ENCODE results near the gene ABCC5. TPM values are rescaled to one million over a fixed set of nuclear protein-coding genes. Genes with fewer than 3 reads are reported as not detected.
"Not testable (repeated sequence)": the region's sequence is repeated elsewhere in the genome, so short reads cannot be mapped to it uniquely, and the experiment has no call there.

Gene ABCC5
- polyA plus RNA-seq, 4 donors: 9.2 to 64.6 (median 13.0) TPM

DNA sequence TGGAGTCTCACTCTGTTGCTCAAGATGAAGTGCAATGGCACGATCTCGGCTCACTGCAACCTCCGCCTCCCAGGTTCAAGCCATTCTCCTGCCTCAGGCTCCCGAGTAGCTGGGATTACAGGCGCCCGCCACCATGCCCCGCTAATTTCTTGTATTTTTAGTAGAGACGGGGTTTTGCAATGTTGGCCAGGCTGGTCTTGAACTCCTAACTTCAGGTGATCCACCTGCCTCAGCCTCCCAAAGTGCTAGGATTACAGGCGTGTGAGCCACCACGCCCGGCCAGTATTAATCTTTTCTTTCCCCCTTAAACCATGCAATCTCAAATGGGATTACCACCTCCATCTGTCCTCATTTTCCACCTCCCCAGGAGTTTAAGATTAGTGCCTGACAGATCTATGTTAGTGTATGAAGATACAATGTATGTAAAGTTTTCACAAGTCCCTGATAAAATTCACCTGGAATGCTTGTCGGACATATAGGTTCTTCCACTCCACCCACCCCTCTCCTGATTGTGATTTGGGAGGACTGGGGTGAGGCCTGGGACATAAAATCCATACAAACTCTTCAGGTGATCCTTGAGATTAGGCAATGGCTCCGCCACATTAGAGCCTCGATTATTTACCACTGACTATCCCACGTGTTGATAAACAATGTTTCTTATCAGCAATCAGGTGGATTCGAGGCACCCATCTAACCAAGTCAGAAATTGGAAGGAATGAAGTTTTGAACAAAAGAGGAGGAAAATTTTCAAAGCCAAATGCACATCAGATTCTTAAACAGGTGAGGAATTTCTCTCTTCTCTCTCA, 134.2 kb downstream of the ABCC5 start:
- Histone ChIP-seq H3K4me3 (ENCODE audit: low read depth in 1 of 3, low read length in 3 of 3) (peak overlapping the region; percentile 70 to 96 (median 86)), H3K36me3 (ENCODE audit: control insufficient read depth in 3 of 3, insufficient read depth in 2 of 3, low read depth in 1 of 3, low read length in 3 of 3) (peaks cover 0 to 7% (median 1%) of the 10 kb centered on the region in 3 donors), H3K4me1 (ENCODE audit: control insufficient read depth in 3 of 3, insufficient read depth in 2 of 3, low read depth in 1 of 3, low read length in 2 of 3) (peaks cover 3 to 6% (median 5%) of the 10 kb centered on the region in 3 donors), H3K27ac (ENCODE audit: low read depth in 1 of 3, low read length in 2 of 3) (no peak overlapping the region), H3K27me3 (ENCODE audit: control insufficient read depth in 3 of 3, insufficient read depth in 3 of 3, low read length in 3 of 3) (peaks cover 0 to 4% (median 0%) of the 10 kb centered on the region in 3 donors), H3K9me3 (ENCODE audit: control insufficient read depth in 2 of 2, insufficient read depth in 1 of 2, low read depth in 1 of 2, low read length in 1 of 2) (no peaks in the 10 kb centered on the region)
- no peak for FAIRE-seq
- WGBS, 3 donors: 49 to 57% (median 54%) methylated on average over 16 of the region's 16 CpGs
- peak in 1 of 2 donors; percentile 11 for DNase-seq

DNA sequence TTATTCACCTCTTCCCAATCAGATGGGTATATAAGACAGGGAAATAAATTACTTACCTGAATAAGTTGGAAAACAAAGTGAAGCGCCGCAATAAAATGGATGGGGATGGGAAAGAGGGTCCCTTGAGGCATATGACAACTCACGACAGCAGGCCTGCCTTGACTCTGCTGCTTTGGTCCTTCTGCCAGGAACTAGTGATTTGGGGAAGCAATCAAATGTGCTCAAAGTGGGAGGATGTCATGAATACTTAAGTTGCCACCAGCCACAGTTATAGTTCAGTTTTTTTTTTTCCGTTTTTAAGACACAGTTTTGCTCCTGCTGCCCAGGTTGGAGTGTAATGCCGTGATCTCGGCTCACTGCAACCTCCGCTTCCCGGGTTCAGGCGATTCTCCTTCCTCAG, 137.6 kb downstream of the ABCC5 start:
- peaks cover 0 to 20% (median 1%) of the 10 kb centered on the region in 3 donors for H3K36me3 ChIP-seq (ENCODE audit: control insufficient read depth in 3 of 3, insufficient read depth in 2 of 3, low read depth in 1 of 3, low read length in 3 of 3)
- DNase-seq: no peak
- peaks cover 3 to 6% (median 5%) of the 10 kb centered on the region in 3 donors for H3K4me1 ChIP-seq (ENCODE audit: control insufficient read depth in 3 of 3, insufficient read depth in 2 of 3, low read depth in 1 of 3, low read length in 2 of 3)
- H3K27me3 ChIP-seq (ENCODE audit: control insufficient read depth in 3 of 3, insufficient read depth in 3 of 3, low read length in 3 of 3): no peaks in the 10 kb centered on the region
- no peak for FAIRE-seq
- 90 to 97% (median 92%) methylated on average over 9 of the region's 9 CpGs for WGBS, 3 donors
- no peak overlapping the region for H3K27ac ChIP-seq (ENCODE audit: low read depth in 1 of 3, low read length in 2 of 3)
- no peaks in the 10 kb centered on the region for H3K9me3 ChIP-seq (ENCODE audit: control insufficient read depth in 2 of 2, insufficient read depth in 1 of 2, low read depth in 1 of 2, low read length in 1 of 2)
- no peak overlapping the region for H3K4me3 ChIP-seq (ENCODE audit: low read depth in 1 of 3, low read length in 3 of 3)

DNA sequence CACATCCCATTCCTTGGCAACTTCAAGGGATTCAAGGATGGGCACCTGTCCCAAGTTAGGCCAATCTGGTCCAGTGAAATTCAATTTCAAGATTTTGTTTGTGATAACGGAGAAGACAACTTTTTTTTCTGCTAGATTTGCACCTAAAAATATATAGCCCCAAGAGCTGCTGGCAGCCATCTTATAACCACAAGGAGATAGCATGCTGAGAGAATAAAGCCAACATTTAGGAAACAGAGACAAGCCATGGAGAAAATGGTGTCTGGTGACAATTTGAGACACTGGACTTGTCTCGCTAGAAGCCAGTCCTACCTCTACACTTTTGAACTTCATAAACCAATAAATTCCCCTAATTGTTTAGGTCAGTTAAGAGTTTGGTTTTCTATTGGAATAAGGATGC, 138.4 kb downstream of the ABCC5 start:
- FAIRE-seq (no peak), DNase-seq (no peak)
- no peaks in the 10 kb centered on the region for H3K9me3 ChIP-seq (ENCODE audit: control insufficient read depth in 2 of 2, insufficient read depth in 1 of 2, low read depth in 1 of 2, low read length in 1 of 2)
- WGBS, 3 donors: 93 to 96% (median 95%) methylated on average over 2 of the region's 2 CpGs
- H3K36me3 ChIP-seq (ENCODE audit: control insufficient read depth in 3 of 3, insufficient read depth in 2 of 3, low read depth in 1 of 3, low read length in 3 of 3): peaks cover 0 to 20% (median 1%) of the 10 kb centered on the region in 3 donors
- no peak overlapping the region for H3K27ac ChIP-seq (ENCODE audit: low read depth in 1 of 3, low read length in 2 of 3)
- H3K4me3 ChIP-seq (ENCODE audit: low read depth in 1 of 3, low read length in 3 of 3): no peak overlapping the region
- H3K4me1 ChIP-seq (ENCODE audit: control insufficient read depth in 3 of 3, insufficient read depth in 2 of 3, low read depth in 1 of 3, low read length in 2 of 3): peaks cover 3 to 11% (median 6%) of the 10 kb centered on the region in 3 donors
- no peaks in the 10 kb centered on the region for H3K27me3 ChIP-seq (ENCODE audit: control insufficient read depth in 3 of 3, insufficient read depth in 3 of 3, low read length in 3 of 3)

DNA sequence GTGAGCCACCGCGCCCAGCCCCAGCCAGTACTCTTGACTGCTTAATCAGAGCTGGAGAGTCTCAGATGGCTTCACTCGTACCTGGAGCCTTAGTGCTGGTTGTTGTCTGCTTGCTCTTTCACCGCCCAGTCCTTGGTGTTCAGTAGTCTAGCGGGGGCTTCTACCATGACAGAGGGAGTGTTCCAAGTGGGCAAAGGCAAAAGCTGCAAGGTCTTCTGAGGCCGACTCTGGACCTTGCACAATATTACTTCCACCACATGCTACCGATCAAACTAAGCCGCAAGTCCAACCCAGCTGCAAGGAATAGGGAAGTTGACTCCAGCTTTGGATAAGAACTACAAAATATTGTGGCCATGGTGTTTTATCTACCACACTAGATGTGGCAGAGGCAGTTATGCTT, 139.6 kb downstream of the ABCC5 start:
- DNase-seq (no peak), FAIRE-seq (no peak)
- peaks cover 0 to 20% (median 1%) of the 10 kb centered on the region in 3 donors for H3K36me3 ChIP-seq (ENCODE audit: control insufficient read depth in 3 of 3, insufficient read depth in 2 of 3, low read depth in 1 of 3, low read length in 3 of 3)
- 87 to 92% (median 92%) methylated on average over 8 of the region's 8 CpGs for WGBS, 3 donors
- H3K4me3 ChIP-seq (ENCODE audit: low read depth in 1 of 3, low read length in 3 of 3): no peak overlapping the region
- H3K27ac ChIP-seq (ENCODE audit: low read depth in 1 of 3, low read length in 2 of 3): no peak overlapping the region
- H3K9me3 ChIP-seq (ENCODE audit: control insufficient read depth in 2 of 2, insufficient read depth in 1 of 2, low read depth in 1 of 2, low read length in 1 of 2): no peaks in the 10 kb centered on the region
- peaks cover 0 to 12% (median 4%) of the 10 kb centered on the region in 3 donors for H3K4me1 ChIP-seq (ENCODE audit: control insufficient read depth in 3 of 3, insufficient read depth in 2 of 3, low read depth in 1 of 3, low read length in 2 of 3)
- H3K27me3 ChIP-seq (ENCODE audit: control insufficient read depth in 3 of 3, insufficient read depth in 3 of 3, low read length in 3 of 3): no peaks in the 10 kb centered on the region

DNA sequence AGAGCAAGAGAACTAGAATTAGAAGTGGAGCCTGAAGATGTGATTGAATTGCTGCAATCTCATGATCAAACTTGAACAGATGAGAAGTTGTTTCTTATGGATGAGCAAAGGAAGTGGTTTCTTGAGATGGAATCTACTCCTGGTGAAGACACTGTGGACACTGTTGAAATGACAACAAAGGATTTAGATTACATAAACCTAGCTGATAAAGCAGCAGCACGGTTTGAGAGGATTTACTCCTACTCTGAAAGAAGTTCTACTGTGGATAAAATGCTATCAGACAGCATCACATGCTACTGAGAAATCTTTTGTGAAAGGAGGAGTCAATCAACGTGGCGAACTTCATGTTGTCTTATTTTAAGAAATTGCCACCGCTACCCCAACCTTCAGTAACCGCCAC, 140.5 kb downstream of the ABCC5 start:
- Histone ChIP-seq H3K4me1 (ENCODE audit: control insufficient read depth in 3 of 3, insufficient read depth in 2 of 3, low read depth in 1 of 3, low read length in 2 of 3) (peaks cover 0 to 12% (median 4%) of the 10 kb centered on the region in 3 donors), H3K36me3 (ENCODE audit: control insufficient read depth in 3 of 3, insufficient read depth in 2 of 3, low read depth in 1 of 3, low read length in 3 of 3) (peaks cover 0 to 20% (median 3%) of the 10 kb centered on the region in 3 donors)
- not testable (repeated sequence) for H3K27me3 ChIP-seq (ENCODE audit: control insufficient read depth in 3 of 3, insufficient read depth in 3 of 3, low read length in 3 of 3); FAIRE-seq; H3K4me3 ChIP-seq (ENCODE audit: low read depth in 1 of 3, low read length in 3 of 3); DNase-seq; H3K9me3 ChIP-seq (ENCODE audit: control insufficient read depth in 2 of 2, insufficient read depth in 1 of 2, low read depth in 1 of 2, low read length in 1 of 2); H3K27ac ChIP-seq (ENCODE audit: low read depth in 1 of 3, low read length in 2 of 3)
- WGBS, 3 donors: 72 to 82% (median 81%) methylated on average over 5 of the region's 5 CpGs

DNA sequence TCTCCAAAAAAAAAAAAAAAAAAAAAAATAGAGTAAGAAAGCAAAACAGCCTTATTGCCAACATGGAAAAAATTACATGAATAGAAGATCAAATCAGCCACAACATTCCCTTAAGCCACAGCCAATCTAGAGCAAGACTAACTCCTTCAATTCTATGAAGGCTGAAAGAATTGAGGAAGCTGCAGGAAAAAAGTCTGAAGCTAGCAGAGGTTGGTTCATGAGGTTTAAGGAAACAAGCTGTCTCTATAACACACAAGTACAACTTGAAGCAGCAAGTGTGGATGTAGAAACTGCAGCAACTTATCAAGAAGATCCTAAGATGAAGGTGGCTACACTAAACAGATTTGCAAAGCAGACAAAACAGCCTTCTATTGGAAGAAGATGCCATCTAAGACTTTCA, 142.3 kb downstream of the ABCC5 start:
- DNase-seq: no peak
- Histone ChIP-seq H3K9me3 (ENCODE audit: control insufficient read depth in 2 of 2, insufficient read depth in 1 of 2, low read depth in 1 of 2, low read length in 1 of 2) (no peaks in the 10 kb centered on the region), H3K4me3 (ENCODE audit: low read depth in 1 of 3, low read length in 3 of 3) (no peak overlapping the region), H3K27ac (ENCODE audit: low read depth in 1 of 3, low read length in 2 of 3) (no peak overlapping the region), H3K36me3 (ENCODE audit: control insufficient read depth in 3 of 3, insufficient read depth in 2 of 3, low read depth in 1 of 3, low read length in 3 of 3) (peaks cover 0 to 17% (median 3%) of the 10 kb centered on the region in 3 donors), H3K4me1 (ENCODE audit: control insufficient read depth in 3 of 3, insufficient read depth in 2 of 3, low read depth in 1 of 3, low read length in 2 of 3) (peaks cover 0 to 12% (median 4%) of the 10 kb centered on the region in 3 donors), H3K27me3 (ENCODE audit: control insufficient read depth in 3 of 3, insufficient read depth in 3 of 3, low read length in 3 of 3) (no peaks in the 10 kb centered on the region)
- FAIRE-seq: no peak

DNA sequence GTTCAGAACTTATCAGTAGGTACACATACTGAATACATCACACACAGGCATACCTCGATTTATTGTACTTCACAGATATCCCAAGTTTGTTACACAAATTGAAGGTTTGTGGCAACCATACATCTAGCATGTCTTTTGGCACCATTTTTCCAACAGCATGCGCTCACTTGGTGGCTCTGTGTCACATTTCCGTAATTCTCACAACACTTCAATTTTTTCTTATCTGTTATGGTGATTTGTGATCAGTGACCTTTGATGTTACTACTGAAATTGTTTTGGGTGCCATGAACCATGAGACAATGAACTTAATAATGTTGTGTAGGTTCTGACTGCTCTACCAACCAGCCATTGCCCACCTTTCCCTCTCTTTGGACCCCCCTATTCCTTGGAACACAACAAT, 143.8 kb downstream of the ABCC5 start:
- no peak for FAIRE-seq
- no peak overlapping the region for H3K4me3 ChIP-seq (ENCODE audit: low read depth in 1 of 3, low read length in 3 of 3)
- WGBS, 3 donors: 26 to 69% (median 51%) methylated on average over 3 of the region's 3 CpGs
- peak; percentile 47 to 52 for DNase-seq
- H3K27ac ChIP-seq (ENCODE audit: low read depth in 1 of 3, low read length in 2 of 3): peak overlapping the region in 1 of 3 donors; percentile 64
- peaks cover 0 to 12% (median 4%) of the 10 kb centered on the region in 3 donors for H3K4me1 ChIP-seq (ENCODE audit: control insufficient read depth in 3 of 3, insufficient read depth in 2 of 3, low read depth in 1 of 3, low read length in 2 of 3)
- no peaks in the 10 kb centered on the region for H3K9me3 ChIP-seq (ENCODE audit: control insufficient read depth in 2 of 2, insufficient read depth in 1 of 2, low read depth in 1 of 2, low read length in 1 of 2)
- H3K27me3 ChIP-seq (ENCODE audit: control insufficient read depth in 3 of 3, insufficient read depth in 3 of 3, low read length in 3 of 3): no peaks in the 10 kb centered on the region
- peaks cover 0 to 13% (median 2%) of the 10 kb centered on the region in 3 donors for H3K36me3 ChIP-seq (ENCODE audit: control insufficient read depth in 3 of 3, insufficient read depth in 2 of 3, low read depth in 1 of 3, low read length in 3 of 3)

DNA sequence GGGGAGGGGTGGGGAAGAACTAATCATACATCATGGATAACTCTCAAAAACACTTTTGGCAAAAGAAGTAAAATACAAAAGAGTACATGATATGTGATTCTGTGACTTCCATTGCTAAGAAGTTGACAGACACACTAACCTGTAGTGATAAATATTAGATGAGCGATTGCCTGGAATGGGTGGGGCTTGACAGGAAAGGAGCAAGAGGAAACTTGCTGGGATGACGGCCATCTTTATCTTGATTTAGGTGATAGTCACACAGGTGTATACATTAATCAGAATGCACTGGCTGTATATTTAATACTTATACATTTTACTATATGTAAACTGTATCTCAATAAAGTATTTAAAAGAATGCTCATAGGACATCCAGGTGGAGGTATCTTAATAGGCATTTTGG, 146.1 kb downstream of the ABCC5 start:
- DNase-seq: peak in 1 of 2 donors; percentile 21
- Histone ChIP-seq H3K4me3 (ENCODE audit: low read depth in 1 of 3, low read length in 3 of 3) (no peak overlapping the region), H3K9me3 (ENCODE audit: control insufficient read depth in 2 of 2, insufficient read depth in 1 of 2, low read depth in 1 of 2, low read length in 1 of 2) (no peaks in the 10 kb centered on the region), H3K36me3 (ENCODE audit: control insufficient read depth in 3 of 3, insufficient read depth in 2 of 3, low read depth in 1 of 3, low read length in 3 of 3) (peaks cover 3 to 13% (median 11%) of the 10 kb centered on the region in 3 donors), H3K4me1 (ENCODE audit: control insufficient read depth in 3 of 3, insufficient read depth in 2 of 3, low read depth in 1 of 3, low read length in 2 of 3) (peaks cover 0 to 12% (median 4%) of the 10 kb centered on the region in 3 donors), H3K27me3 (ENCODE audit: control insufficient read depth in 3 of 3, insufficient read depth in 3 of 3, low read length in 3 of 3) (no peaks in the 10 kb centered on the region), H3K27ac (ENCODE audit: low read depth in 1 of 3, low read length in 2 of 3) (no peak overlapping the region)
- FAIRE-seq: no peak
- 30 to 64% (median 42%) methylated on average over 2 of the region's 2 CpGs for WGBS, 3 donors
